ENCODE data around the gene ANKRD53. TPM values are rescaled to one million over a fixed set of nuclear protein-coding genes. Genes with fewer than 3 reads are reported as not detected.

The ANKRD53 gene
- total and polyA plus RNA-seq, 4 donors: 0.63 to 2.5 (median 0.76) TPM

GRCh38 chr2:70985956-70986355 lies 7.5 kb downstream of the ANKRD53 start:
- Histone ChIP-seq H3K4me1 (ENCODE audit: control insufficient read depth in 5 of 5, insufficient read depth in 5 of 5, low read length in 5 of 5) (peaks cover 0 to 5% (median 0%) of the 10 kb centered on the region in 5 donors), H3K9ac (ENCODE audit: insufficient read depth in 1 of 2, low read length in 2 of 2) (no peak overlapping the region), H3K4me3 (no peak overlapping the region), H3K36me3 (ENCODE audit: control insufficient read depth in 4 of 4, insufficient read depth in 4 of 4, low read length in 4 of 4) (peaks cover 8 to 39% (median 32%) of the 10 kb centered on the region in 4 donors), H3K27ac (ENCODE audit: low read depth in 1 of 2, low read length in 1 of 2) (no peak overlapping the region), H3K27me3 (ENCODE audit: control insufficient read depth in 3 of 3, insufficient read depth in 3 of 3, low read length in 2 of 3) (no peaks in the 10 kb centered on the region), H3K9me3 (ENCODE audit: control insufficient read depth in 4 of 4, insufficient read depth in 3 of 4, low read length in 3 of 4) (peaks cover 0 to 1% (median 0%) of the 10 kb centered on the region in 4 donors)
- DNase-seq: no peak
- TF ChIP-seq, protein P1, sequence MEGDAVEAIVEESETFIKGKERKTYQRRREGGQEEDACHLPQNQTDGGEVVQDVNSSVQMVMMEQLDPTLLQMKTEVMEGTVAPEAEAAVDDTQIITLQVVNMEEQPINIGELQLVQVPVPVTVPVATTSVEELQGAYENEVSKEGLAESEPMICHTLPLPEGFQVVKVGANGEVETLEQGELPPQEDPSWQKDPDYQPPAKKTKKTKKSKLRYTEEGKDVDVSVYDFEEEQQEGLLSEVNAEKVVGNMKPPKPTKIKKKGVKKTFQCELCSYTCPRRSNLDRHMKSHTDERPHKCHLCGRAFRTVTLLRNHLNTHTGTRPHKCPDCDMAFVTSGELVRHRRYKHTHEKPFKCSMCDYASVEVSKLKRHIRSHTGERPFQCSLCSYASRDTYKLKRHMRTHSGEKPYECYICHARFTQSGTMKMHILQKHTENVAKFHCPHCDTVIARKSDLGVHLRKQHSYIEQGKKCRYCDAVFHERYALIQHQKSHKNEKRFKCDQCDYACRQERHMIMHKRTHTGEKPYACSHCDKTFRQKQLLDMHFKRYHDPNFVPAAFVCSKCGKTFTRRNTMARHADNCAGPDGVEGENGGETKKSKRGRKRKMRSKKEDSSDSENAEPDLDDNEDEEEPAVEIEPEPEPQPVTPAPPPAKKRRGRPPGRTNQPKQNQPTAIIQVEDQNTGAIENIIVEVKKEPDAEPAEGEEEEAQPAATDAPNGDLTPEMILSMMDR (IDR thresholded peaks at IDR 0.05; ENCODE audit: control extremely low read depth, extremely low read depth): no peak
- no peak for ATAC-seq (ENCODE audit: insufficient read depth, low FRiP score)
- WGBS, 2 donors: 95% methylated on average over 1 of the region's 1 CpG

DNA sequence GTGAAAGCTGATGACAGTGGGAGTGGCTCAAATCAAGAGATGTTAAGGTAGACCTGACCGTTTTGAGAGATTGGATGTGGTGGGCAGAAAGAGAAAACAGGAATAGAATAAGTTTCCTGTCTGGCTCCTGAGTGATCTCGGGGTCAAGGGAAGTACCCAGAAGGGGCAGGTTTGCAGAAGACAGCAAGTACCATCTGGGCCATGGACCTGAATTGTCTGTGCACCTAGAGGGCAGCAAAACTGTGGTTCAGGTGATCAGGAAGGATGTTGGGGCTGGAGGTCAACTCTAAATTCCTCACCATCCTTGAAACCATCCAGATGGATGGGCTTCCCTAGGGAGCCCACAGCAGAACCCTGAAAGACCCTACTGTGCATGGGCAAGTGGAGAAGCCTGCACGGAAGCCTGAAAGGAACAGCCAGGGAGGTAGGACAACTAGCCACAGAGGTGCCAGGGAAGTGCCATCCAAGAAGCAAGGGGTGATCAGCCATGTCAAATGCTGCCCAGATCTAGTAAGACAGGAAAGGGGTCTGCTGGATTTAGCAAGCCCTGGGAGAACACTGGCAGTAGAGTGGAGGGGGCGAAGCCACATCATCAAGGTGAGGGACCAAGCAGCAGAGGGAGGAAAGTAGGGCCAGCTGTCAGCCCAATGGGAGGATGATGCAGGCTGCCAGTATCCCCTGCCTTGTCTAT lies 8.2 kb downstream of the ANKRD53 start:
- H3K9ac ChIP-seq (ENCODE audit: insufficient read depth in 1 of 2, low read length in 2 of 2): no peak overlapping the region
- H3K27me3 ChIP-seq (ENCODE audit: control insufficient read depth in 3 of 3, insufficient read depth in 3 of 3, low read length in 2 of 3): no peaks in the 10 kb centered on the region
- H3K36me3 ChIP-seq (ENCODE audit: control insufficient read depth in 4 of 4, insufficient read depth in 4 of 4, low read length in 4 of 4): peaks cover 8 to 45% (median 33%) of the 10 kb centered on the region in 4 donors
- H3K4me3 ChIP-seq: no peak overlapping the region
- peaks cover 0 to 1% (median 0%) of the 10 kb centered on the region in 4 donors for H3K9me3 ChIP-seq (ENCODE audit: control insufficient read depth in 4 of 4, insufficient read depth in 3 of 4, low read length in 3 of 4)
- ATAC-seq (ENCODE audit: insufficient read depth, low FRiP score) (no peak), DNase-seq (no peak)
- WGBS, 2 donors: 78 to 85% methylated on average over 4 of the region's 4 CpGs
- no peak overlapping the region for H3K27ac ChIP-seq (ENCODE audit: low read depth in 1 of 2, low read length in 1 of 2)
- H3K4me1 ChIP-seq (ENCODE audit: control insufficient read depth in 5 of 5, insufficient read depth in 5 of 5, low read length in 5 of 5): peaks cover 0 to 5% (median 0%) of the 10 kb centered on the region in 5 donors
- TF ChIP-seq, protein P1 (IDR thresholded peaks at IDR 0.05; ENCODE audit: control extremely low read depth, extremely low read depth): no peak

GRCh38 chr2:70987386-70987785 lies 9.0 kb downstream of the ANKRD53 start:
- Histone ChIP-seq H3K4me3 (no peak overlapping the region), H3K4me1 (ENCODE audit: control insufficient read depth in 5 of 5, insufficient read depth in 5 of 5, low read length in 5 of 5) (peaks cover 0 to 5% (median 0%) of the 10 kb centered on the region in 5 donors), H3K9me3 (ENCODE audit: control insufficient read depth in 4 of 4, insufficient read depth in 3 of 4, low read length in 3 of 4) (peaks cover 0 to 1% (median 0%) of the 10 kb centered on the region in 4 donors), H3K9ac (ENCODE audit: insufficient read depth in 1 of 2, low read length in 2 of 2) (no peak overlapping the region), H3K36me3 (ENCODE audit: control insufficient read depth in 4 of 4, insufficient read depth in 4 of 4, low read length in 4 of 4) (peaks cover 8 to 46% (median 36%) of the 10 kb centered on the region in 4 donors), H3K27me3 (ENCODE audit: control insufficient read depth in 3 of 3, insufficient read depth in 3 of 3, low read length in 2 of 3) (no peaks in the 10 kb centered on the region), H3K27ac (ENCODE audit: low read depth in 1 of 2, low read length in 1 of 2) (no peak overlapping the region)
- ATAC-seq (ENCODE audit: insufficient read depth, low FRiP score): no peak
- TF ChIP-seq, protein P1 (IDR thresholded peaks at IDR 0.05; ENCODE audit: control extremely low read depth, extremely low read depth): no peak
- no peak for DNase-seq
- 33 to 100% methylated on average over 1 of the region's 1 CpG for WGBS, 2 donors

Data from lung (tissue), 12 donors.